Measurements from ENCODE around the gene ALG1.
"Not testable (repeated sequence)": the region's sequence is repeated elsewhere in the genome, so short reads cannot be mapped to it uniquely, and the experiment has no call there.

ALG1 gene

DNA sequence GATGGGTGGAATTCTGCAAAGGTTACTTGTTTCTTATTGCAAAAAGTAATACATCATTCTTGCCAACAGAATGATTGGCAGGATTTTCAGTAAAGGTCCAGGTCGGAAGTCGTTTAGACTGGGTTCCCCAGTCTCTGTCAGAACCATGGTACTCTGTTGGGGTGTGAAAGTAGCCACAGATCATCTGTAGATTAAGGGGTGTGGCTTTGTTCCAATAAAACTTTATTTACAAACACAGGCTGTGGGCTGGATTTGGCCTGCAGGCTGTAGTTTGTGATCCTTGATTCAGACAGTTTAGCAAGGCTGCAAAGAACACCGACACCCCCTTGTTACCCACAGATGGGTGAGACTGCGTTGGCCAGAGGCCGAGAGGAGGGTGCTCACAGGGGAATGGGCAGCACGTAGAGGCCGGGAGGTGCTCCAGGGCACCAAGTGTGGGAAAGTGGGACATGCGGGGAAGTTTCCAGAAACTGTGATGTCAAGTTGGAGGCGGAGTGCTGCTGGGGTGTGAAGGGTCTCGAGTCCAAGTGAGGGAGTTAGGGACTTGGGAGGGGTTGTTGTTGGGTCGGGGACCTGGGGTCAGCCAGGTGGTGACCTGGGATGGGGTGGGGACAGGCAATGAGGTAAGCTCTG lies 12.6 kb downstream of the ALG1 start:
- not testable (repeated sequence) for H3K27ac ChIP-seq

DNA sequence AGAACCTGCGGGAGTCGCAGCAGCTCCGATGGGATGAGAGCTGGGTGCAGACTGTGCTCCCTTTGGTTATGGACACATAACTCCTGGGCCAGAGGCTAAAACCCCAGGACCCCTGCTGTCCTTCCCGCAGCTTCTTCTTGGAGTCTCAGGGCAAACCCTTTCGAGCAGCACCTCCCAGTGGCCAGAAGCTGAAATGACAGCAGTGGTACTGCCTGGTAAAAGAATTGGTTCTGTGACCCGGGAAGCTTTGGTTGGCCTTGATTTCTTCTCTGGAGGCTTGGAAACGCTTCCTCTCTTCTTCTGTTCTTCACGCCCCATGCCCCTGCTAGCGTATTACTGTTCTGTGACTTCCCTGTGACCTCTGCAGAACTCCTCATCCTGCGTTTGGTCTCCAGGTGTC lies 13.2 kb downstream of the ALG1 start:
- not testable (repeated sequence) for H3K27ac ChIP-seq; H3K4me3 ChIP-seq (ENCODE audit: low read depth, low read length); H3K36me3 ChIP-seq; H3K9me3 ChIP-seq (ENCODE audit: severe bottlenecking); H3K27me3 ChIP-seq (ENCODE audit: insufficient read depth, low read depth, severe bottlenecking)
- DNase-seq, result peak; percentile 79
- TF ChIP-seq, protein P1, sequence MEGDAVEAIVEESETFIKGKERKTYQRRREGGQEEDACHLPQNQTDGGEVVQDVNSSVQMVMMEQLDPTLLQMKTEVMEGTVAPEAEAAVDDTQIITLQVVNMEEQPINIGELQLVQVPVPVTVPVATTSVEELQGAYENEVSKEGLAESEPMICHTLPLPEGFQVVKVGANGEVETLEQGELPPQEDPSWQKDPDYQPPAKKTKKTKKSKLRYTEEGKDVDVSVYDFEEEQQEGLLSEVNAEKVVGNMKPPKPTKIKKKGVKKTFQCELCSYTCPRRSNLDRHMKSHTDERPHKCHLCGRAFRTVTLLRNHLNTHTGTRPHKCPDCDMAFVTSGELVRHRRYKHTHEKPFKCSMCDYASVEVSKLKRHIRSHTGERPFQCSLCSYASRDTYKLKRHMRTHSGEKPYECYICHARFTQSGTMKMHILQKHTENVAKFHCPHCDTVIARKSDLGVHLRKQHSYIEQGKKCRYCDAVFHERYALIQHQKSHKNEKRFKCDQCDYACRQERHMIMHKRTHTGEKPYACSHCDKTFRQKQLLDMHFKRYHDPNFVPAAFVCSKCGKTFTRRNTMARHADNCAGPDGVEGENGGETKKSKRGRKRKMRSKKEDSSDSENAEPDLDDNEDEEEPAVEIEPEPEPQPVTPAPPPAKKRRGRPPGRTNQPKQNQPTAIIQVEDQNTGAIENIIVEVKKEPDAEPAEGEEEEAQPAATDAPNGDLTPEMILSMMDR (IDR thresholded peaks at IDR 0.05; ENCODE audit: low read depth, low read length), result peak; percentile 79

More for the DNA sequence above, 12.6 kb downstream of the ALG1 start:
- not testable (repeated sequence) for DNase-seq; H3K36me3 ChIP-seq; H3K9me3 ChIP-seq (ENCODE audit: severe bottlenecking); H3K4me3 ChIP-seq (ENCODE audit: low read depth, low read length); H3K27me3 ChIP-seq (ENCODE audit: insufficient read depth, low read depth, severe bottlenecking)

DNA sequence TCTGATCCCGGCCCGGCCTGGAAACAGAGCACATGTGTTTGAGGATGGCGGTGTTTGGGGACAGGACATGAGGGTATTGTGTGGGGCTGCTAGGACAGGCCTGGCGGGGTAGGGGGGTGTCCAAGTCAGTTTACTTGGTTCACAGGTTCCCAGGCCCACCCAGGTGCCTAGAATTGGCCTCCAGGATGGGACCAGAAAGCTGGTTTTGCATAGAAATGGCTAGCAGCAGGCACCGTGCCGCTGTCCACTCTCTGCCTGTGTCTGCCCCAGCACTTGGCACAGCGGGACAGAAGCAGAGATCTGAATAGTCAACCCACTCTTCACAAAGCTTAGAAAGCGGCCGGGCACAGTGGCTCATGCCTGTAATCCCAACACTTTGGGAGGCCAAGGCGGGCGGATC lies 14.1 kb downstream of the ALG1 start:
- DNase-seq, result not testable (repeated sequence)

DNA sequence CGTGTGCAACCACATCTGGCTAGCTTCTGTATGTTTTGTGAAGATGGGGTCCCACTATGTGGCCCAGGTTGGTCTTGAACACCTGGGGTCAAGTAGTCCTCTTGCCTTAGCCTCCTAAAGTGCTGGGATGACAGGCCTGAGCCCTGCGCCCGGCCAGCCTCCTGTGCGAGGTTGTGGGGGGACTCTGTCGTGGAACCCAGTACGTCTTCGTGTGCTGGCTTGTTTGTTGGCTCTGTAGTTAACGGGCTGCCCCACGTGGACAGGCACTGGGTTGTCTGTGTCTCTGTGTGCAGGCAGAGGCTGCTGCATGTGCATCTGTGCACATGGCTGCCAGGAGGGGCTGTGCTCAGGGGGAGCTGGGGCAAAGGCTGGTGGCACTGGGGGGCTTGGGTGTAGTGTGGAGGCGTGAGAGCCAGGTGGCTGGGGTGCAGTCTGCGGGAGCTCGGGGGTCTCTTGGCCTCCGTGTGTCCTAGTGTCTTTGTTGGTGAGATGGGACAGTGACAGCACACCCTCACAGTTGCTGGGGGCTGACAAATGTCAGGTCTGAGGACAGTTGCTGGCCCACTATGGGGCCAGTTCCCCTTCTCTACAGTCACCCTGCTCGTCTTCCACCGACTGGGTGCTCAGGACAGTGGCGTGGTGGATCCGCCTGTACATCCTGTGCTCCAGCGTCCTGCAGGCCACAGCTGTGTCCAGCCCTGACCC lies 16.6 kb downstream of the ALG1 start:
- not testable (repeated sequence) for DNase-seq, H3K36me3 ChIP-seq

More for the DNA sequence above, 14.1 kb downstream of the ALG1 start:
- H3K27me3 ChIP-seq (ENCODE audit: insufficient read depth, low read depth, severe bottlenecking); H3K4me3 ChIP-seq (ENCODE audit: low read depth, low read length); H3K9me3 ChIP-seq (ENCODE audit: severe bottlenecking); H3K36me3 ChIP-seq; H3K27ac ChIP-seq: not testable (repeated sequence)

DNA sequence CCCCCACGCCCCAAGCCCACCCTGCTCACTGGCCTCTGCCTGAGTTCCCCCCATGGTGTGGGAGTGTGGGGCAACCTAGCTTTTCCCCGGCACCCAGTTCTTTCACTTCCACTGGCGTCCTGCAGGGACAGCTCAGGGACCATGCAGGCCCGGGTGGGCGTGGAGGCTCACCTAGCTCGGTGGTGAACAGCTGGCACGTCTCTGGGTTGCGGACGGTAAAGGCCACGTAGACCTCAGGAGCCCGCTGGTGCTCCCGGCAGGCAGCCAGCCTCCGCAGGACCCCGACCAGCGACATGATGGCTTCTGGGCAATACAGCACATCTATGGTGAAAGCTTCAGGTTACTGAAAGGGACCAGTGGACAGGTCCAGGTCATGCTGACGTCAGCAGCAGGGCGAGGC lies 17.3 kb downstream of the ALG1 start:
- not testable (repeated sequence) for H3K9me3 ChIP-seq (ENCODE audit: severe bottlenecking); H3K27ac ChIP-seq; H3K4me3 ChIP-seq (ENCODE audit: low read depth, low read length); H3K27me3 ChIP-seq (ENCODE audit: insufficient read depth, low read depth, severe bottlenecking); DNase-seq; H3K36me3 ChIP-seq

More for the DNA sequence above, 16.6 kb downstream of the ALG1 start:
- H3K27ac ChIP-seq; H3K4me3 ChIP-seq (ENCODE audit: low read depth, low read length); H3K27me3 ChIP-seq (ENCODE audit: insufficient read depth, low read depth, severe bottlenecking); H3K9me3 ChIP-seq (ENCODE audit: severe bottlenecking): not testable (repeated sequence)

DNA sequence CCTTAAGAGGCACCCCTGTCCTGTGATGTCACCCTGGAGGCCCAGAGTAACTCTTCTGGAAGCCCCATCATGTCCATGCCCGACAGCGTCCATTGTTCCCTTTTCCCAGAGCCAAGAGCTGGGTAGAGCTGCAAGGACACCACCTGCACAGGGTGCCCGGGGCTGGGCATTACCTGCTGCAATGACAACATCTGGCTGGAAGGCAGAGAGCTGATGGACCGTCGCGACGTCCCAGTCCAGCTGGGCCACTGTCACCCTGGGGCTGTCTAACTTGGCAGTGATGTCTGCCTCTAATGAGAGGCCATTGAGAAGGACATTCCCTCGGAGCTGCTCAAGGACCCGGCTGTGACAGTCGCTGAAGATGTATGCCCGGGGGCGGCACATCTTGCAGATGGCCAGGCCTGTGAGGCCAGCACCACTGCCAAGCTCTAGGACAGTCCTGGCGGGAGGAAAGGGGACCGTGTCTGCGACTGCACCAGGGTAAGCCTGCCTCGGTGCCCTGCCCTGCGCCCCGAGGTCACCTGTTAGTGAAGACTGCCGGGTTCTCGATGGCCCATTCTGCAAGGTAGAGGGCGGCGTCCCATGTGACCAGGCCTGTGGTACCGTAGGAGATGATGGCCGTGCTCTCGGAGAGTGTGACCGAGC lies 18.4 kb downstream of the ALG1 start:
- not testable (repeated sequence) for DNase-seq; H3K27ac ChIP-seq; H3K9me3 ChIP-seq (ENCODE audit: severe bottlenecking); H3K4me3 ChIP-seq (ENCODE audit: low read depth, low read length); H3K36me3 ChIP-seq; H3K27me3 ChIP-seq (ENCODE audit: insufficient read depth, low read depth, severe bottlenecking)

DNA sequence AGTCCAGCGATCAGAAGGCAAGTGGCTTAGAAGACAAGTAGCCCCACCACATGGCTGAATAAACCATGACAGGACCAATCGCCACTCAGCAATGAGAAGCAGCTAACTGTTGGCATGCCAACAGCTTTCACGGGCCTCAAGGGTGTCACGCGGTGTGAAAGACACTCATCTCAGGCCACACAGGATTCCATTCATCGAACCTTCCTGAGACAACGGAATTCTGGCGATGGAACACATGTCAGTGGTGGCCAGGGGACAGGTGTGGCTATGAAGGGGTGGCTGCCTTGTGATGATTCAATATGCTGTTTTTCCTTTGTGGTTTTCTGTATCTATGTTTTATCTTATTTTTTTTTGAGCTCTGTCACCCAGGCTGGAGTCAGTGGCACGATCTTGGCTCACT lies 18.9 kb downstream of the ALG1 start:
- H3K27ac ChIP-seq; H3K4me3 ChIP-seq (ENCODE audit: low read depth, low read length); H3K36me3 ChIP-seq; DNase-seq; H3K9me3 ChIP-seq (ENCODE audit: severe bottlenecking); H3K27me3 ChIP-seq (ENCODE audit: insufficient read depth, low read depth, severe bottlenecking): not testable (repeated sequence)

DNA sequence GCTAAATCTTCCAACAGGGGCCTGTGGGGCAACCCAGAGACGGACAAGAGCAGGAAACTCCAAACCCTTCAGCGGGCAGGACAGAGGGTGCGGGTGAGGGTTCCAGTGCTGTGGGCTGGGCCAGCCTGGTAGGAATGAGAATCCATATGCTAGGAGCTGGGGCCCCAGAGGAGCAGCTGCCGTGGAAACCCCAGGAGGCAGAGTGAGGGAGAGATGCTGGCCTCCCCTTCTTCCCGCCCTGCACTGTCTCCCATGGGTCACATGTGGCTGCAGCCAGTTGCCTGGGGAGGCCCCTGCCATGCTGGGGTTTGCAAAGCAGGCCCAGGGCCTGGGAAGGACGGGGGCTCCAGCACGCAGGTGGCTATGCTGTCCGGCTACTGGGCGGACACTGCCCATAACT lies 21.4 kb downstream of the ALG1 start:
- not testable (repeated sequence) for H3K27me3 ChIP-seq (ENCODE audit: insufficient read depth, low read depth, severe bottlenecking)

DNA sequence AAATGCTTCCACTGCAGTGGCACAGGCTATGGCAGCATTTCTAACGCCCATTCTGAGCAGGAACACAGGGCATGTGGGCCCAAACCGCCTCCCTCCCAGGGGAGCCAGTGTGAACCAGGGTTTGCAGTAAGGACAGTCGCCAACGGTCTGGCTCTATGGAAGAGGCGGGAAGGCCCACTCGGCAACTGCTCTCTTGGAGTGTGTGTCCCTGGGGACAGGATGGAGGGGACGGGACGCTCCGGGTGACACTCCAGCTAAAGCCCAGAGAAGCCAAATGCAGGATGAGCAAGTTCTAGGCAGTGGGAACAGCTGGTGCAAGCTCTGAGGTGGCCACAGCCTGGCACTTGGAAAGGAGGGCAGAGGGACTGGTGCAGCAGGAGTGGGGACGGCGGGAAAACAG lies 22.1 kb downstream of the ALG1 start:
- H3K4me3 ChIP-seq (ENCODE audit: low read depth, low read length); H3K27ac ChIP-seq; H3K9me3 ChIP-seq (ENCODE audit: severe bottlenecking); DNase-seq; H3K36me3 ChIP-seq; H3K27me3 ChIP-seq (ENCODE audit: insufficient read depth, low read depth, severe bottlenecking): not testable (repeated sequence)

More for the DNA sequence above, 21.4 kb downstream of the ALG1 start:
- H3K27ac ChIP-seq; H3K4me3 ChIP-seq (ENCODE audit: low read depth, low read length); DNase-seq; H3K9me3 ChIP-seq (ENCODE audit: severe bottlenecking); H3K36me3 ChIP-seq: not testable (repeated sequence)

DNA sequence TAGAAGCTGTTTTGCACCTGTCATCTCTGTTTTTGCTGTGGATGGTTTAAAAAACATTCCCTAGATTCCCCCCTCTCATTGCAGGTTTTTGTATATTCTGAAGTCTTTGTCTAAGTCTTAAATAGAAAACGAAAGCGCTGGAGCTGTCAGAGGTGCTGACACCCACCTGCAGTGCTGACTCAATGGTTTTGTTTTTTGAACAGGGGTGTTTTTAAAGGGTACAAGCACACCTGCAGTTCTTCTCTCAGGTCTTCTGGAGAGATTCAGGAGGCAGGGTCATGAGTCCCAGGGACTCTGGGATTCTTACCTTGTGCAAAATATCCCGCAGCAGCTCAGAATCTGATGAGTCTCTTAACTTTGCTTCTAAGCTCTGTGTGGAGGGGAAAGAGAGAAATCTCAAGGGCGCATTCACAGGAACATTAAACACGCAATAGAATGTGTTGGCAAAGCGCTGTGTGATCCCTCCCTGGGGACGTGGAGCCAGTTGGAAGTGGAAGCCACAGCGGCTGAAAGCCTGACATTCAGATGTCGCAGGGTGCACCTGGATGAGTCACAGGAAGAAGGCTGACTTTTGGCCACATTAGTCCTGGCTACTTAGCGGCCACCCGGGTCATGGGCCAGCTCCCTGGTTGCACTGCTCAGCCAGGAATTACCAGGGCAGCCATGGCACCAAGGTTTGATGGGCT lies 23.6 kb downstream of the ALG1 start:
- H3K4me3 ChIP-seq (ENCODE audit: low read depth, low read length); H3K27me3 ChIP-seq (ENCODE audit: insufficient read depth, low read depth, severe bottlenecking); H3K36me3 ChIP-seq; H3K27ac ChIP-seq; H3K9me3 ChIP-seq (ENCODE audit: severe bottlenecking); DNase-seq: not testable (repeated sequence)

DNA sequence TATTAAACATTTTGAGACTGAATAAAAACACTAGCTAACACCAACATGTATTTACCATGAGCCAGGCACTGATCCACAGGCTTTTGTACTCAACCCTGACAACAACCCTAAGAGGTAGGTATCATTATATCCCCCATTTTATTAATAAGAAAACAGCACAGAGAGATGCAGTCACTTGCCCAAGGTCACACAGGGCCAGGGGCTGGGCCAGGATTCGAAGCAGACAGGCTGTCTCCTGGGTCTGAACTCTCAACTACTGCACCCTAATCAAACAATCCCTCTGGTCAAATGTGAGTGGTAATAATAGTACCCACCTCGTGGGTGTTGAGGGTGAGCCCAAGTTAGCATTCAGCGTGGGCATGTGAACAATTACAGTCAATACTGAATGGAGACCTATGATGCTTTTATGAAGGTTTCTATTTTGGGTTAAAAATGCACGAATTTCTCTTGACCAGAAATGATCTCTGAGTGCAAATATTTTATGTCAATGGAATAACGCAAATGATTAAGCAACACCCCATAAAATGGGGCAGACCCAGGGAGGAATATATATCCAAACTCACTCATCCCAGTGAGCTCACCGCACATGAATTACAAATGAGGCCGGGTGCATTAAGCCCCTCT lies 24.9 kb downstream of the ALG1 start:
- H3K36me3 ChIP-seq; H3K27me3 ChIP-seq (ENCODE audit: insufficient read depth, low read depth, severe bottlenecking); H3K9me3 ChIP-seq (ENCODE audit: severe bottlenecking); H3K27ac ChIP-seq; DNase-seq: not testable (repeated sequence)
- peak overlapping the region; percentile 75 for H3K4me3 ChIP-seq (ENCODE audit: low read depth, low read length)

DNA sequence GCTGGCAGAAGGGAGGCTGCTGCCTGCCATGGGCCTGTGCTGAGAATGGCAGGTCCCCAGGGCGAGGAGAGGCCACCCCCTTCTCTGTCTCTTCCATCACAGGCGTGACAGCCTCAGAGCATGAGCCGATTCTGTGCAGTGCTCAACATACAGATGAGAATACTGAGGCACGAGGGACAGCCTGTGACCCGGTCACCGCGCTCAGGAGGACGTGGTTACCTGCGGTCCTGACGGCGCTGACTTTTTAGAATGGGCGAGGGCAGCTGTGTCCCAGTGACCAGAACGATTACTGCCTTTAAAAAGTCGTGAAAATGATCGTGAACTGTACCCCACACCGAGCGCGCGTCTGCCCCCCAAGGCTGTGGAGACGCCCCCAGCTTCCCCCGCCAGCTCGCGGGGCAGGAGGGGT lies 25.4 kb downstream of the ALG1 start:
- H3K27me3 ChIP-seq (ENCODE audit: insufficient read depth, low read depth, severe bottlenecking); H3K9me3 ChIP-seq (ENCODE audit: severe bottlenecking); H3K36me3 ChIP-seq: not testable (repeated sequence)
- peak overlapping the region; percentile 68 for H3K27ac ChIP-seq
- peak overlapping the region; percentile 75 for H3K4me3 ChIP-seq (ENCODE audit: low read depth, low read length)
- peak; percentile 59 for DNase-seq
